ENCODE data around the gene NKAIN2.
A peak's percentile ranks its signal among the peaks of the same experiment; 100 is the strongest.
"Not testable (repeated sequence)": the region's sequence is repeated elsewhere in the genome, so short reads cannot be mapped to it uniquely, and the experiment has no call there.

NKAIN2 gene

GRCh38 chr6:124535299-124535698, 731.6 kb downstream of the NKAIN2 start:
- DNase-seq, result no peak

DNA sequence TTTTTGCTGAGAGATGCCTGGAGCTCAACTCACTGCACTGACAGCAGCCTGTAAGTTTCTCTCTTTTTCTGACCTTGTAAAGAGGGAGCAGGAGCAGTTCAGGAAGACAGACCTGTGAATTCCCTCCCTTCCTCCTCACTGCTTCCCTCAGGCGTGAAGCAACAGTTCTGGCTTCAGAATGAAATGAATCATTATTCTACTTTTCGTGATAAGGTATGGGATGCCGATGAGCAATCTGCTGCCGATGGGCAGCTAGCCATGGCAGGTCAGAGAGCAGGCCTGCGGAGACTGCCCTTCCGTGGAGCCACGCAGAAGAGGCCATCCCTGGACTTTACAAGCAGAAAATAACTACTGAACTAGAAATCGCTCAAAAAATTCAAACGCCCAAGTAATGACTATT, 732.1 kb downstream of the NKAIN2 start:
- DNase-seq, result no peak

GRCh38 chr6:124536157-124536841, 732.6 kb downstream of the NKAIN2 start:
- no peak for DNase-seq

DNA sequence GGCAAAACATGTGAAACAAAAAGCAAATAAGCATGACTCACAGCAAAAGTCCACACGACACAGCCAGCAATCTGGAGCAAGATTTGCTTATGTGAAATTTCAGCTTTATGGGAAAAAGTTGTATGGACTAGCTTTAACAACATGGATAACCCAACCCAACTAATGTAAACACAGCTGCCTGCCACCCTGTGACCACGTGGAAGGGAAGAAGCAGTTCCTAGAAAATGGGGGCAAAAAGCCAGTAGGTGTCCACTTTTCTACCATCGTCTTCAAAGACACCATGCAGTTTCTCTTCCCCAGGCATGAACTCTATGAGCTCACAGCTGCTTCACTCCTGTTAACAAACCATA, 733.2 kb downstream of the NKAIN2 start:
- no peak for DNase-seq

GRCh38 chr6:124539096-124539495, 735.4 kb downstream of the NKAIN2 start:
- no peak for DNase-seq

DNA sequence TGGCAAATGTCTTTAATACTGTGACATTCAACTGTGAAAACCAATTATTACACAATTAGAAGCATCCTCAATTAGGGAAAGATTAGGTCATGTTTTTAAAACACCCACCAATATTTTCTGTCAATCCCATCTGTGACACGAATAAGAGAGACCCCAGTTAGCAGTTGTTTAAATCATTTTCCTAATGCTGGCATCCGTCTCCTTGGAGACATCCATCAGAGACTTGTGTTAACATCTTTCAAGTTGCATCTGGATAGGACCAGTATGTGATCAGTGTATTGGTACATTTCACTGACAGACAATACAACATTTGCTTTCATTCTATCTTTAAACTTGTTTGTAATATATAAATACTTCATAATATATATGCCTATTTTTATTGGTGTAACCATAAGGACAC, 737.9 kb downstream of the NKAIN2 start:
- DNase-seq, result no peak

GRCh38 chr6:124546601-124547000, 742.9 kb downstream of the NKAIN2 start:
- DNase-seq, result no peak

DNA sequence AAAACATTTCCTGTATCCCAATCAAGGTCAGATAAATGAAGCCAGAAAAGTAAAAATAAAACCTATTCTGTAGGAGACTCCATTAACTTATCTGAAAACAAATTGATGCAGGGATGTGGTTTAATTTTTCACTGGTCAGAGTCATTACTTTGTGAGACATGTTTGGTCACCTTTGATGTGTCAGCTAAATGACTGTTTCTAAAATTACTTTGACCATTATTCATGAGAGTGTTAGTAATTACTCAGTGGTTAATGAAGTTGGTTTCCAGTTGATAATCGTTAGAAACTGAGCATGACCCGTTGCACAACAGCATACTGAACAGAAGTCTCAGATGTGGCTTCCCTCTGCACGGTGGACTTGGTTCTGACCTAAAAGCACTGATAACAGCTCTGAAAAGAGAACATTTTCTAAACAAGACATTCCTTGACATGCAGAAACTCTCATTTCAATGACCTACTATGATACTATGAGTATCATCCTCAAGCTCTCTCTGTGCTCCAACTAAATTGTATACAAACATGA, 748.1 kb downstream of the NKAIN2 start:
- no peak for DNase-seq

- peak; percentile 72 for DNase-seq
Observed at GRCh38 chr6:124557873-124558272, 754.2 kb downstream of the NKAIN2 start.

DNA sequence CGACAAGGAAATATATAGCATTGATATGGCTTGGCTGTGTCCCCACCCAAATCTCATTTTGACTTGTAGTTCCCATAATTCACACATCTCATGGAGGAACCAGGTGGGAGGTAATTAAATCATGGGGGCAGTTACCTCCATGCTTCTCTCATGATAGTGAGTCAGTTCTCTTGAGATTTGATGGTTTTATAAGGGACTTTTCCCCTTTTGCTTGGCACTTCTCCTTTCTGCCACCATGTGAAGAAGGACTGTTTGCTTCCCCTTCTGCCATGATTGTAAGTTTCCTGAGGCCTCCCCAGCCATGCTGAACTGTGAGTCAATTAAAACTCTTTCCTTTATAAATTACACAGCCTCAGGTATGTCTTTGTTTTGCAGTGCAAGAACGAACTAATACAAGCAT, 756.4 kb downstream of the NKAIN2 start:
- DNase-seq, result not testable (repeated sequence)

- no peak for DNase-seq
Observed at GRCh38 chr6:124560873-124561567, 757.4 kb downstream of the NKAIN2 start.

DNA sequence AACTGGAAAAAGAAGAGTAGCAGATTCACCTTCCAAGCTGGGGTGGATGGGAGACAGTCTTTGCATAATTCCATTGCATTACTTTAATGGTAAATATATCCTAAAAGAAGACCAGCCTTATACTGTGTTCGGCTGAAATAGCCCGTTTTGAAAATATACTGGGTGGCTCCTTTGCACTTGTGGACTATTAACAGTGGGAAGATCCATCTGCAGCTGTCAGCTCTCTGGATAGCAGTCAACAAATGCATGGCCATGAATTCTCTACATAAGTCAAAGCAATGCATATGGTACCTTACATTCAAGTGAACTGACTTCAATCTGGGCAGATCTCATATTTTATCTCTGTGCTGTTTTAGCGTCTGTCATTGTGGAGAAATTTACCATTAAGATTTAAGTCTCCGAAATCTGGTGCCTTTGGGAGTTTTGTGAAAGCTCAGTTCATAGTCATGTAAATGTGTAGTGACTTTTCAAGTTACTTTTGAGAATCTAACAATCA, 758.0 kb downstream of the NKAIN2 start:
- DNase-seq, result no peak

GRCh38 chr6:124564125-124564524, 760.5 kb downstream of the NKAIN2 start:
- not testable (repeated sequence) for DNase-seq

DNA sequence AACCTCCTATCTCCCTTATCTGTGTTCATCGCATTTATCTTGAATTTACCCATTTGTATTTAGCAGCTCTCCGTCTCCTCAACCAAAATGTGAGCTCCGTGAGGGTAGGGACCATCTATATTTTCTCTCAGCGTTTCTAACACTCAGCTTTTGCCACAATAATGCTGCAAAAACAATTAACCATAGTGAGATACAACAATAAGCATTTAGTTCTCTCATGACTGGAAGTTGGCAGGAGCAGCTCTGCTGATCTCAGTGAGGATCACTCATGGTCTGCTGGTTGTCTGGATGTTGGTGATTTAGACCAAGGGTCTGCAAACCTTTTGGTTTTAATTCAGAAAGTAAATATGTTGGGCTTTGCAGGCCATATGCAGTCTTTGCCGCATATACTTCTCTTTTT, 763.7 kb downstream of the NKAIN2 start:
- DNase-seq, result no peak

GRCh38 chr6:124573953-124574352, 770.3 kb downstream of the NKAIN2 start:
- no peak for DNase-seq

DNA sequence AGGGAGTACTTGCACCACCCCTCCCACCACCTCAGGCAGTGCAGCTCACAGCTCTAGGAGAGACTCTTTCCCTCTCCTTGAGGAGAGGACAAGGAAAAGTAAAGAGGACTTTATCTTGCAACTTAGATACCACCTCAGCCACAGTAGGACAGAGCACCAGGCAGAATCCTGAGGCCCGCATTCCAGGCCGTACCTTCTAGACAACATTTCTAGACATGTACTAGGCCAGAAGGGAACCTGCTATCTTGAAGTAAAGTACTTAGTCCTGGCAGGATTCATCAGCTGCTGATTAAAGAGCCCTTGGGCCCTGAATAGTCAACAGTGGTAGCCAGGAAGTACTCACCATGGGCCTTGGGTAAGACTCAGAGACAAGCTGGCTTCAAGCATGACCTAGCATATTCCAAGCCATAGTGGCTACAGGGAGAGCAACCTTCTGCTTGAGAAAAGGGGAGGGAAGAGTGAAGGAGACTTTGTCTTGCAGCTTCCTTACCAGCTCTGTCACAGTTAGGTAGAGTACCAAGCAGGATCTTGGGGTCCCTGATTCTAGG, 774.1 kb downstream of the NKAIN2 start:
- no peak for DNase-seq

GRCh38 chr6:124590001-124590400, 786.3 kb downstream of the NKAIN2 start:
- no peak for DNase-seq

- DNase-seq, result no peak
Observed at GRCh38 chr6:124599656-124600055, 796.0 kb downstream of the NKAIN2 start.

DNA sequence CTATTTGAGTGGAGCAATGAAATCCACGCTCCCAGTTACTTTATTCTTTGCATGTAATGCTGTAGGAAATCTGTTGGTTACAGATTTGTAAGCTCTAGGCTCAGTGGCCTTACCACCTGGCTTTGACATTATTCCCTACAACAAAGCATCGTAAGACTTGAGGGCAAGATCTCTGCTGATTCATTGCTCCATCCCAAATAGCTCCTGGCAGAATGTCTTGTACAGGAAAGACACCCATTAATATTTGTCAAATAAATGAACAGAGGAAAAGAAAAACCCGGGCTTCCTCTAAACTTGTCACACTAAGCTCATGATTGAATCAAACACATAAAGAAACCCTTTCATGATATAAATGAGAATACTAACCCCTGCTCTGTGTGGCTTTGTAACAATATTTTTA, 801.1 kb downstream of the NKAIN2 start:
- no peak for DNase-seq

DNA sequence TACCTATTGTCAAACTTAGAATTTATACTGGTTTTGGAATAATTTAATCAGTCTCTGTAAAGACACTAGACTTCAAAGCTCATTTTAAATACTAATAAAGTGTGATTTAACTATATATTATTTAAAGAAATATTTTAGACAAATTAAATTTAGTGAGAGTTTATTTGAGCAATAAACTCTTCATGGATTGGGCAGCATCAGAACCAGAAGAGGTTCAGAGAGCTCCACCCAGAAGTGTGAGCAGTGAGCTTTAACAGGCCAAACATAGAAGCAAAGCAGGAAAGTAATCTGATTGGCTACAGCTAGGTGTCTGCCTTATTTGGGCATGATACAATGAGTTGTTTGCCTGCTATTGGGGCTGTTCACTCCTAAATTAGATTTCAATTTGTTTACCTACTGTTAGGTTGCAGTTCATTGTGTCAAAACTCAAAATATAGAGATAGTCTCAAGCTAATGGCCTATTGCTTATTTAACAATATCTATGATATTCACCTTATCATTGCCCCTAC, 803.5 kb downstream of the NKAIN2 start:
- no peak for DNase-seq

- no peak for DNase-seq
Observed at GRCh38 chr6:124613031-124613430, 809.4 kb downstream of the NKAIN2 start.

DNA sequence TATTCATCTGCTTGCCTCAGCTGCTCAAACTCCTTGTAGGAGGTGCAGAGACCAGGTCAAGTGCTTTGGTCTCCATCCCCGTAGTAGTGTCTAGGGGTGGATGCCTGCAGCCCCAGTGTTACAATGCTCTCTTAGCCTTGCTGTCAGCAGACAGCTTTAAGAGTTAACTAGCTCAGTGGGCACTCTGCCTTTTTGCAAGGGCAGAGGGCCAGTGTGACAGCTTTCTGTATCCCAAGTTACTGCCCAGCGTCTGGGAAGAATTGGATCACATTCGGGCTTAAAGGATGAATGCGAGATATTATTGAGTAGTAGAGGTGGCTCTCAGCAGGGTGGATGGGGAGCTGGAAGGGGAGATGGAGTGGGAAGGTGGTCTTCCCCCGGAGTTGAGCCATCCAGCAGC, 818.7 kb downstream of the NKAIN2 start:
- no peak for DNase-seq

- DNase-seq, result no peak
Observed at GRCh38 chr6:124633655-124634054, 830.0 kb downstream of the NKAIN2 start.

DNA sequence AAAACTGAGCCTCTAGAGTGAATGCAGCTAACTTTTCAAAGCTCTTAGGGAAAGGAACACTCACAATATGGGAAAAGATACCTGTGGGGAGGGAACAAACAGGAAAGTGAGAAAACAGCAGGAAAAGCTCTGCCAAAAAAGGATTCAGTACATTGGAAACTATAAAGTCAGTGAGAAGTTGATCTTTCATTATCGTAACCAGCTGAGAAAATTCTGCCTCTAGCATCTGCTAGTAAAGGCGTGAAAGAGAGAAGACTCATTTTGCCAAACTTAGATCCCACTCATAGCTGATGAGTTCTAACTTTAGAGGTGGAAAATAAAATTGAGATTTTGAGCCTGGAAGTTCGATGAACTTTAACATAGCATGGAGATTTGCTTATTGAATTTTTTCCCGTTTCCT, 836.8 kb downstream of the NKAIN2 start:
- no peak for DNase-seq

All from NCI-H2227 treated with DMSO at 0.1 percent for 48 hours (cell line).